ENCODE measurements around the gene THSD4.

- TF ChIP-seq CTCF (conservative IDR thresholded peaks at IDR 0.05) (no peak), EZH2 (IDR thresholded peaks at IDR 0.05; ENCODE audit: low read depth) (no peak)
Measured at GRCh38 chr15:71180986-71181853, 65.9 kb downstream of the THSD4 start.
